Panc1 (cell line): ENCODE measurements around the gene SLC6A13. TPM values are rescaled to one million over a fixed set of nuclear protein-coding genes. Genes with fewer than 3 reads are reported as not detected.

Source experiments
- ATAC-seq: fragments of 200-7000 bp; cut with Tn5 transposase; 2 replicates; pipeline ENCODE4 v1.9.1; 2020; ENCODE audit warnings: mild to moderate bottlenecking, moderate library complexity
- BruUV-seq: library from RNA; stranded (reverse); fragments of 400-500 nt; replicated peaks from 2 replicates; lab custom pipeline; 2021; lab: Mats Ljungman, UMichigan
- CTCF ChIA-PET: fragments of 300-600 bp; sonication (Branson Sonifier 250); formaldehyde crosslinking; loops from one replicate; lab custom pipeline; 2022; ENCODE audit warnings: antibody characterized with exemption; lab: Charles Lee
- POLR2A ChIA-PET: fragments of 300-600 bp; sonication (Branson Sonifier 250); formaldehyde crosslinking; loops from one replicate; lab custom pipeline; 2022; ENCODE audit warnings: antibody characterized with exemption; lab: Charles Lee
- DNase-seq: peaks from one replicate; pipeline ENCODE4 v3.0.0-alpha.2; 2010; ENCODE audit warnings: low read depth, low spot score
- H3K27ac ChIP-seq: 2 replicates; pipeline ENCODE4 v1.5.1; 2011; ENCODE audit warnings: mild to moderate bottlenecking, low read length, inconsistent platforms
- H3K27me3 ChIP-seq: fragments of 200-500 bp; sonication (Bioruptor generic); 2 replicates; pipeline ENCODE4 v1.6.0; 2014; ENCODE audit warnings: low read length, inconsistent platforms; ENCODE audit not compliant: control insufficient read depth, insufficient read depth
- H3K36me3 ChIP-seq: fragments of 200-500 bp; sonication (Bioruptor generic); 2 replicates; pipeline ENCODE4 v1.5.1; 2014; ENCODE audit warnings: inconsistent platforms, mild to moderate bottlenecking, low read length, moderate library complexity; ENCODE audit not compliant: control insufficient read depth, insufficient read depth
- H3K4me1 ChIP-seq: 2 replicates; pipeline ENCODE4 v1.5.1; 2011; ENCODE audit warnings: inconsistent platforms, mild to moderate bottlenecking, low read length, moderate library complexity; ENCODE audit not compliant: control insufficient read depth, insufficient read depth
- H3K4me3 ChIP-seq, 2 experiments: 2 replicates each; pipeline ENCODE4 v1.5.1; 2011 to 2012; ENCODE audit warnings: low read depth in 2 of 2, low read length in 2 of 2, mild to moderate bottlenecking in 2 of 2, inconsistent platforms in 1 of 2, moderate library complexity in 1 of 2
- H3K9me3 ChIP-seq: fragments of 200-500 bp; sonication (Bioruptor generic); 2 replicates; pipeline ENCODE4 v1.5.1; 2014; ENCODE audit warnings: low read depth, mild to moderate bottlenecking, inconsistent platforms, low read length, moderate library complexity; ENCODE audit not compliant: control insufficient read depth, insufficient read depth
- POLR2AphosphoS5 ChIP-seq: IDR thresholded peaks from 2 replicates; pipeline ENCODE4 v1.6.1; 2012; ENCODE audit warnings: mild to moderate bottlenecking, low read depth, low read length, moderate library complexity
- SIN3A ChIP-seq: IDR thresholded peaks from 2 replicates; pipeline ENCODE4 v1.6.1; 2012; ENCODE audit warnings: low read depth, mild to moderate bottlenecking, low read length, moderate library complexity, borderline replicate concordance; ENCODE audit not compliant: insufficient read depth
- TCF7L2 ChIP-seq: IDR thresholded peaks from 2 replicates; pipeline ENCODE4 v1.6.1; 2011; ENCODE audit warnings: mild to moderate bottlenecking, low read depth, low read length, inconsistent platforms
- in situ Hi-C: cut with HindIII; loops from 2 replicates; pipeline ENCODE4 v1.10.0; 2016; ENCODE audit warnings: low sequenced_read_pairs, low pct_unique_long_range_greater_than_20kb
- intact Hi-C: fragments of 100-400 bp; cut with micrococcal nuclease; formaldehyde crosslinking; loops from one replicate; pipeline ENCODE4 v1.10.0; 2022; ENCODE audit not compliant: unreplicated experiment
- total RNA-seq: library from RNA; stranded (reverse); gene quantifications from one replicate; pipeline ENCODE4 v1.2.1, GENCODE V29; 2021; ENCODE audit not compliant: unreplicated experiment
- TF ChIP-seq, protein P1 (sequence below), 2 experiments: IDR thresholded peaks; 2 replicates each; pipeline ENCODE4 v1.6.1; 2011 to 2012; ENCODE audit warnings: low read depth in 2 of 2, control low read depth in 1 of 2, low read length in 1 of 2, mild to moderate bottlenecking in 1 of 2, moderate library complexity in 1 of 2; ENCODE audit not compliant: insufficient read depth in 1 of 2
- TF ChIP-seq, protein P2 (sequence below): fragments of 450-650 bp; IDR thresholded peaks from 2 replicates; pipeline ENCODE4 v1.5.1; 2017; ENCODE audit warnings: mild to moderate bottlenecking

Gene SLC6A13
- total RNA-seq, 1 experiment from 2014 or later: 0.57 TPM

DNA sequence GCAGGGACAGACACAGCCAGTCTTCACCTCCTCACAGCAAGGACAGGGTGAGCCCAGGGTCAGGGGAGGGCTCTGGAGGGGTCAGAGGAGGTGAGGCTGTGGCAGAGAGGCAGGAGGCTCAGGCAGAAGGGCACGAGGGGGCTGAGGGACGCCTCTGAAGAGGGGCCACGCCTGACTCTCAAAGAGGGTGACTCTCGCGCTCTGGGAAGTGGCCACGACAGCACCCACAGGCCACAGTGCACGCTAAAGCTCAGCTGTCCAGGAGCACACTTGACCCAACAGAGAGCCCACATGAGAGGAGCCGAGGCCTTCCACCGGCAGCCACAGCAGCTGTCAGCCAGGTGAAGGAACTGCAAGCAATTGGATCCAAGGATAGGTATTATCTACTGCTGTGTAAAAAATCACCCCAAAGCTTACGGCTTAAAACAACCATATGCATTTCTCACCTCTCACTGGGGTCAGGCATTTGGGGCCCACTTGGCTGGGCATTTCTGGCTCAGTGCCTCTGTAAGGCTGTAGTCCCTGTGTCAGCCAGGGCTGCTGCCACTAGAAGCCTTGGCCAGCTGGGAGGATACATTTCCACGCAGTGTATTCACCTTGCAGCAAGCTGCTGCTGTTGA, 76.5 kb downstream of the SLC6A13 start:
- intact Hi-C loops (no loop called here), in situ Hi-C loops (no loop called here)
- H3K36me3 ChIP-seq: no peaks in the 10 kb centered on the region
- DNase-seq (no peak), ATAC-seq (no peak)
- H3K27ac ChIP-seq: no peak overlapping the region
- BruUV-seq: no TSS peak
- no peaks in the 10 kb centered on the region for H3K9me3 ChIP-seq
- no peaks in the 10 kb centered on the region for H3K4me1 ChIP-seq
- POLR2A ChIA-PET: no interaction called here
- no peak overlapping the region for H3K4me3 ChIP-seq
- TF ChIP-seq SIN3A (no peak), TCF7L2 (no peak), POLR2AphosphoS5 (no peak)
- TF ChIP-seq, protein P1, sequence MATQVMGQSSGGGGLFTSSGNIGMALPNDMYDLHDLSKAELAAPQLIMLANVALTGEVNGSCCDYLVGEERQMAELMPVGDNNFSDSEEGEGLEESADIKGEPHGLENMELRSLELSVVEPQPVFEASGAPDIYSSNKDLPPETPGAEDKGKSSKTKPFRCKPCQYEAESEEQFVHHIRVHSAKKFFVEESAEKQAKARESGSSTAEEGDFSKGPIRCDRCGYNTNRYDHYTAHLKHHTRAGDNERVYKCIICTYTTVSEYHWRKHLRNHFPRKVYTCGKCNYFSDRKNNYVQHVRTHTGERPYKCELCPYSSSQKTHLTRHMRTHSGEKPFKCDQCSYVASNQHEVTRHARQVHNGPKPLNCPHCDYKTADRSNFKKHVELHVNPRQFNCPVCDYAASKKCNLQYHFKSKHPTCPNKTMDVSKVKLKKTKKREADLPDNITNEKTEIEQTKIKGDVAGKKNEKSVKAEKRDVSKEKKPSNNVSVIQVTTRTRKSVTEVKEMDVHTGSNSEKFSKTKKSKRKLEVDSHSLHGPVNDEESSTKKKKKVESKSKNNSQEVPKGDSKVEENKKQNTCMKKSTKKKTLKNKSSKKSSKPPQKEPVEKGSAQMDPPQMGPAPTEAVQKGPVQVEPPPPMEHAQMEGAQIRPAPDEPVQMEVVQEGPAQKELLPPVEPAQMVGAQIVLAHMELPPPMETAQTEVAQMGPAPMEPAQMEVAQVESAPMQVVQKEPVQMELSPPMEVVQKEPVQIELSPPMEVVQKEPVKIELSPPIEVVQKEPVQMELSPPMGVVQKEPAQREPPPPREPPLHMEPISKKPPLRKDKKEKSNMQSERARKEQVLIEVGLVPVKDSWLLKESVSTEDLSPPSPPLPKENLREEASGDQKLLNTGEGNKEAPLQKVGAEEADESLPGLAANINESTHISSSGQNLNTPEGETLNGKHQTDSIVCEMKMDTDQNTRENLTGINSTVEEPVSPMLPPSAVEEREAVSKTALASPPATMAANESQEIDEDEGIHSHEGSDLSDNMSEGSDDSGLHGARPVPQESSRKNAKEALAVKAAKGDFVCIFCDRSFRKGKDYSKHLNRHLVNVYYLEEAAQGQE (IDR thresholded peaks at IDR 0.05; ENCODE audit: insufficient read depth in 1 of 2, low read depth in 2 of 2, low read length in 1 of 2): no peak
- TF ChIP-seq, protein P2, sequence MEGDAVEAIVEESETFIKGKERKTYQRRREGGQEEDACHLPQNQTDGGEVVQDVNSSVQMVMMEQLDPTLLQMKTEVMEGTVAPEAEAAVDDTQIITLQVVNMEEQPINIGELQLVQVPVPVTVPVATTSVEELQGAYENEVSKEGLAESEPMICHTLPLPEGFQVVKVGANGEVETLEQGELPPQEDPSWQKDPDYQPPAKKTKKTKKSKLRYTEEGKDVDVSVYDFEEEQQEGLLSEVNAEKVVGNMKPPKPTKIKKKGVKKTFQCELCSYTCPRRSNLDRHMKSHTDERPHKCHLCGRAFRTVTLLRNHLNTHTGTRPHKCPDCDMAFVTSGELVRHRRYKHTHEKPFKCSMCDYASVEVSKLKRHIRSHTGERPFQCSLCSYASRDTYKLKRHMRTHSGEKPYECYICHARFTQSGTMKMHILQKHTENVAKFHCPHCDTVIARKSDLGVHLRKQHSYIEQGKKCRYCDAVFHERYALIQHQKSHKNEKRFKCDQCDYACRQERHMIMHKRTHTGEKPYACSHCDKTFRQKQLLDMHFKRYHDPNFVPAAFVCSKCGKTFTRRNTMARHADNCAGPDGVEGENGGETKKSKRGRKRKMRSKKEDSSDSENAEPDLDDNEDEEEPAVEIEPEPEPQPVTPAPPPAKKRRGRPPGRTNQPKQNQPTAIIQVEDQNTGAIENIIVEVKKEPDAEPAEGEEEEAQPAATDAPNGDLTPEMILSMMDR: no peak
- CTCF ChIA-PET: no interaction called here
- H3K27me3 ChIP-seq: no peaks in the 10 kb centered on the region

DNA sequence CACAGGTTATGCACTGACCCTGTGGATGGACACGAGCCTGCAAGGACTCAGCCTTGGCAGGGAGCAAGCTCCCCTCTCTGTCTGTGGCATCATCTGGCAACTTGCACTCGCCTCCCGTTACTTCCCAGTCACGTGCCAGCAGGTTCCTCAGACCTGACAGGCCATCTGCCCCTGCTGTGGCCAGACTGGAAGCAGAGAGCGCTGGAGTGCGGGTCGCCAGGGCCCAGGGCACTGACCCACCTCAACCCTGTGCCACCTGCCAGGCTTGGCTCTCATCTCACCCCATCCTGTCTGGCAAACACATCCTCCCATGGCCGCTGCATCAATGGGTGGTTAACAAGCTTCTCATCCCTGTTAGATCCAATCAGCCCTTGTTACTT, 77.1 kb downstream of the SLC6A13 start:
- H3K27ac ChIP-seq: no peak overlapping the region
- no peak for ATAC-seq
- in situ Hi-C loops (no loop called here), intact Hi-C loops (no loop called here)
- DNase-seq: no peak
- no peaks in the 10 kb centered on the region for H3K27me3 ChIP-seq
- BruUV-seq: no TSS peak
- no peaks in the 10 kb centered on the region for H3K36me3 ChIP-seq
- TF ChIP-seq, protein P1 (IDR thresholded peaks at IDR 0.05; ENCODE audit: insufficient read depth in 1 of 2, low read depth in 2 of 2, low read length in 1 of 2): no peak
- TF ChIP-seq POLR2AphosphoS5 (no peak), TCF7L2 (no peak), SIN3A (no peak)
- TF ChIP-seq, protein P2: no peak
- ChIA-PET CTCF (no interaction called here), POLR2A (no interaction called here)
- no peaks in the 10 kb centered on the region for H3K9me3 ChIP-seq
- no peaks in the 10 kb centered on the region for H3K4me1 ChIP-seq
- no peak overlapping the region for H3K4me3 ChIP-seq
